GM23338 (cell line): ENCODE measurements around the gene RAD51. TPM values are rescaled to one million over a fixed set of nuclear protein-coding genes. Genes with fewer than 3 reads are reported as not detected.

Source experiments
- ATAC-seq: fragments of 200-7000 bp; cut with Tn5 transposase; 3 replicates; pipeline ENCODE4 v1.9.1; 2020
- DNase-seq: peaks from one replicate; pipeline ENCODE4 v3.0.0-alpha.2; 2015; ENCODE audit warnings: low spot score
- H2AFZ ChIP-seq: fragments of 200-600 bp; sonication (generic); 2 replicates; pipeline ENCODE4 v1.8.0; 2016; ENCODE audit warnings: antibody characterized with exemption, mild to moderate bottlenecking, moderate library complexity
- H3F3A ChIP-seq: fragments of 200-600 bp; sonication (generic); replicated peaks from 2 replicates; pipeline ENCODE4 v1.8.0; 2017; ENCODE audit warnings: antibody characterized with exemption, mixed run types, low read depth
- H3K27ac ChIP-seq: fragments of 200-600 bp; sonication (generic); 2 replicates; pipeline ENCODE4 v1.6.1; 2016; ENCODE audit warnings: low read depth
- H3K27me3 ChIP-seq: fragments of 200-600 bp; sonication (generic); 2 replicates; pipeline ENCODE4 v1.8.0; 2016; ENCODE audit warnings: mild to moderate bottlenecking, mixed run types, moderate library complexity; ENCODE audit not compliant: insufficient read depth
- H3K36me3 ChIP-seq: fragments of 200-600 bp; sonication (generic); 2 replicates; pipeline ENCODE4 v1.8.0; 2016; ENCODE audit warnings: mild to moderate bottlenecking; ENCODE audit not compliant: insufficient read depth
- H3K4me1 ChIP-seq: fragments of 200-600 bp; sonication (generic); 2 replicates; pipeline ENCODE4 v1.8.0; 2016; ENCODE audit warnings: mild to moderate bottlenecking, moderate library complexity; ENCODE audit not compliant: insufficient read depth
- H3K4me2 ChIP-seq: fragments of 200-600 bp; sonication (generic); 2 replicates; pipeline ENCODE4 v1.7.1; 2017; ENCODE audit warnings: mixed run types
- H3K4me3 ChIP-seq: fragments of 200-600 bp; sonication (generic); 2 replicates; pipeline ENCODE4 v1.6.1; 2016; ENCODE audit warnings: mixed run types
- H3K79me2 ChIP-seq: fragments of 200-600 bp; sonication (generic); replicated peaks from 2 replicates; pipeline ENCODE4 v1.8.0; 2017; ENCODE audit warnings: mild to moderate bottlenecking; ENCODE audit not compliant: insufficient read depth
- H3K9me2 ChIP-seq: fragments of 200-600 bp; sonication (generic); 2 replicates; pipeline ENCODE4 v1.8.0; 2017; ENCODE audit not compliant: insufficient read depth
- H4K20me1 ChIP-seq: fragments of 200-600 bp; sonication (generic); replicated peaks from 2 replicates; pipeline ENCODE4 v1.8.0; 2017; ENCODE audit warnings: mild to moderate bottlenecking; ENCODE audit not compliant: insufficient read depth
- H3K27ac Mint-ChIP-seq: 2 replicates; pipeline ENCODE4 v1.8.0; 2020; ENCODE audit warnings: inconsistent platforms, mild to moderate bottlenecking, moderate library complexity, mixed read lengths
- H3K27me3 Mint-ChIP-seq: 3 replicates; pipeline ENCODE4 v1.8.0; 2022; ENCODE audit warnings: low read depth, mild to moderate bottlenecking, moderate library complexity, mixed read lengths, inconsistent platforms; ENCODE audit not compliant: insufficient read depth, poor library complexity
- H3K36me3 Mint-ChIP-seq: 3 replicates; pipeline ENCODE4 v1.8.0; 2021; ENCODE audit warnings: low read depth, mild to moderate bottlenecking, inconsistent platforms, moderate library complexity, mixed read lengths
- H3K4me1 Mint-ChIP-seq: 3 replicates; pipeline ENCODE4 v1.8.0; 2020; ENCODE audit warnings: mild to moderate bottlenecking, inconsistent platforms, mixed read lengths
- H3K4me3 Mint-ChIP-seq: 3 replicates; pipeline ENCODE4 v1.8.0; 2021; ENCODE audit warnings: moderate library complexity, mild to moderate bottlenecking, inconsistent platforms, mixed read lengths
- H3K9me3 Mint-ChIP-seq: 3 replicates; pipeline ENCODE4 v1.8.0; 2020; ENCODE audit warnings: moderate library complexity, mild to moderate bottlenecking, inconsistent platforms, mixed read lengths
- CREB1 ChIP-seq: fragments of 250-450 bp; sonication (Bioruptor Pico); IDR thresholded peaks from 2 replicates; pipeline ENCODE4 v1.5.0; 2020; ENCODE audit warnings: low read depth, mild to moderate bottlenecking, moderate library complexity
- CTCF ChIP-seq, 2 experiments: fragments of 200-600 bp in 1 of 2; sonication (generic) in 1 of 2; conservative IDR thresholded peaks; 2 replicates each; pipeline versions ENCODE4 v1.5.1 to v1.6.1; 2016 to 2017; ENCODE audit warnings: antibody characterized with exemption in 2 of 2, low read depth in 2 of 2, mild to moderate bottlenecking in 2 of 2, moderate library complexity in 1 of 2
- EZH2 ChIP-seq: fragments of 200-600 bp; sonication (generic); IDR thresholded peaks from one replicate; pipeline ENCODE4 v1.8.0; 2017; ENCODE audit warnings: antibody characterized with exemption, mild to moderate bottlenecking, low read depth; ENCODE audit not compliant: unreplicated experiment
- JUNB ChIP-seq: IDR thresholded peaks from one replicate; pipeline ENCODE4 v1.6.1; 2016; ENCODE audit warnings: antibody characterized with exemption; ENCODE audit not compliant: unreplicated experiment
- REST ChIP-seq: IDR thresholded peaks from one replicate; pipeline ENCODE4 v1.6.1; 2018; ENCODE audit warnings: antibody characterized with exemption; ENCODE audit not compliant: unreplicated experiment
- STAT1 ChIP-seq: IDR thresholded peaks from one replicate; pipeline ENCODE4 v1.6.1; 2016; ENCODE audit warnings: antibody characterized with exemption; ENCODE audit not compliant: unreplicated experiment
- ZNF114 ChIP-seq: fragments of 250-450 bp; sonication (Bioruptor Pico); IDR thresholded peaks from 2 replicates; pipeline ENCODE4 v1.5.0; 2020; ENCODE audit warnings: mild to moderate bottlenecking, moderate library complexity
- ZNF462 ChIP-seq: fragments of 250-450 bp; sonication (Bioruptor Pico); IDR thresholded peaks from 2 replicates; pipeline ENCODE4 v1.5.0; 2020; ENCODE audit warnings: mild to moderate bottlenecking, moderate library complexity
- polyA plus RNA-seq: library from polyadenylated mRNA; unstranded; fragments of >200 nt; fragmentation: Nextera tagmentation; extraction: Ambion mirVana; gene quantifications from 2 replicates; pipeline ENCODE4 v1.2.1, GENCODE V29; 2016
- total RNA-seq: library from RNA; depleted of rRNA; stranded (reverse); fragments of >200 nt; shearing (Covaris generic); gene quantifications from 2 replicates; pipeline ENCODE4 v1.2.3, GENCODE V29; 2014

RAD51 gene
- total and polyA plus RNA-seq, 2 experiments from 2014 or later: 20.3 to 26.2 TPM

GRCh38 chr15:40768521-40769273 lies 73.7 kb downstream of the RAD51 start (continued):
- TF ChIP-seq ZNF462 (CRISPR knock-in tag) (no peak), CTCF (conservative IDR thresholded peaks at IDR 0.05; ENCODE audit: low read depth in 2 of 2) (no peak), ZNF114 (CRISPR knock-in tag) (no peak)

GRCh38 chr15:40769274-40770146 lies 74.5 kb downstream of the RAD51 start, which contains the start of gene C15orf62:
Gene C15orf62, plus strand, starts transcription at chr15:40769980. Its CDS starts 516 bp downstream, at chr15:40770496.
- H3K4me3 ChIP-seq: no peak within 1 kb of the TSS
- no peaks in the 10 kb centered on the region for H3K36me3 ChIP-seq
- H3K27ac ChIP-seq: no peak within 1 kb of the TSS
- H3K9me2 ChIP-seq: no peaks in the 10 kb centered on the region
- no peak within 1 kb of the TSS for H3K4me2 ChIP-seq
- Mint-ChIP-seq H3K27ac (peak within 1 kb of the TSS; percentile 41), H3K27me3 (peaks cover 18% of the 10 kb centered on the region), H3K4me1 (peaks cover 39% of the 10 kb centered on the region), H3K4me3 (no peak within 1 kb of the TSS; the same call in 2 of the 3 replicates), H3K36me3 (peaks cover 3% of the 10 kb centered on the region), H3K9me3 (no peaks in the 10 kb centered on the region)
- no peaks in the 10 kb centered on the region for H3K27me3 ChIP-seq
- ATAC-seq: no peak
- H4K20me1 ChIP-seq: no peaks in the 10 kb centered on the region
- no peak for DNase-seq
- H3K79me2 ChIP-seq: no peaks in the 10 kb centered on the region
- peaks cover 14% of the 10 kb centered on the region for H3K4me1 ChIP-seq
- no peak within 1 kb of the TSS for H2AFZ ChIP-seq
- H3F3A ChIP-seq: peaks cover 6% of the 10 kb centered on the region
- TF ChIP-seq JUNB: no peak
- TF ChIP-seq CREB1: no peak
- TF ChIP-seq STAT1: no peak
- no peak for TF ChIP-seq REST
- no peak for TF ChIP-seq EZH2
